GM12865 (cell line): ENCODE results near the gene RNF13.

Source experiments
- DNase-seq: peaks from one replicate; pipeline ENCODE4 v3.0.0; 2010; ENCODE audit warnings: low read depth
- H3K4me3 ChIP-seq: 2 replicates; pipeline ENCODE4 v1.5.1; 2011; ENCODE audit warnings: mild to moderate bottlenecking, low read depth, low read length, control low read depth
- TF ChIP-seq, protein P1 (sequence below): IDR thresholded peaks from 2 replicates; pipeline ENCODE4 v1.5.1; 2011; ENCODE audit warnings: low read length, control low read depth, low read depth, inconsistent platforms; ENCODE audit not compliant: insufficient read depth; ENCODE audit errors: missing control alignments

RNF13 gene

DNA sequence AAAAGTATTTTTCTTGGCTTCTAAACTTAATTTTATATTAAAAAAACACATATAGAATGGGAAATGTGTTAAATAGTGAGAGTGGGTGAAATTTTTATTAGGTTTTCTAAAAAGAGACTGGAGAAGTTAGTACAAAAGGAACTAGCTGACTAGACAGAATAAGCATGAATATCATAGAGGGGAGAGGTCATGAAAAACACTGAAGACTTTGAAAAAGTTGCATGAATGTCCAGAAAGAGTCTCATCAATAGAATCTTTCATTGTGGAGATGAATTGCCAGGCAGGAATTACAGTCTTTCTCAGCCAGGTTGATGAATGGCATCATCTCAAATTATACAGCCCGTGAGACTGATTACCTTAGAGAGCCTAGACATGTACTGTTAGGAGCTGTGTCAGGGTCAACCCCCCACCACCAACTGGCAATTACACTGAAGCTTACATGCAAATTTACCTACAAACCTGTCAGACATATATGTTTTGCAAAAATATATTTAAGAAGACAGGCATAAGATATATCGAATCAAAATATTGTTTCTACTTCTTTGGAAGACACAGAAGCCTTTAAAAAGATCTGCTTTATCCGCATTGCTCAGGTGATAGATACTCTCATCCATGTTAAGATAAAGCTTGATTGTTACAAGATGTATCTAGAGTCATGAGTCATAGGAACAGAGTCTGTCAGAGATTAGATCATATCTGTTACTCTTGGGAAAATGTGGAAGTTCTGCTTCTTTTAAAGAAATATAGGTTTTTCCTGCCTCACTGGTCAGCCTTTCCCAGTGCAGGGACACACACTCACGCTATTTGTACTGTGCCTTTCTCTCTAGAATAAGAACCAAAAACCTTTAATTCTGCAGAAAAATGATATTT lies 192.5 kb downstream of the RNF13 start:
- TF ChIP-seq, protein P1, sequence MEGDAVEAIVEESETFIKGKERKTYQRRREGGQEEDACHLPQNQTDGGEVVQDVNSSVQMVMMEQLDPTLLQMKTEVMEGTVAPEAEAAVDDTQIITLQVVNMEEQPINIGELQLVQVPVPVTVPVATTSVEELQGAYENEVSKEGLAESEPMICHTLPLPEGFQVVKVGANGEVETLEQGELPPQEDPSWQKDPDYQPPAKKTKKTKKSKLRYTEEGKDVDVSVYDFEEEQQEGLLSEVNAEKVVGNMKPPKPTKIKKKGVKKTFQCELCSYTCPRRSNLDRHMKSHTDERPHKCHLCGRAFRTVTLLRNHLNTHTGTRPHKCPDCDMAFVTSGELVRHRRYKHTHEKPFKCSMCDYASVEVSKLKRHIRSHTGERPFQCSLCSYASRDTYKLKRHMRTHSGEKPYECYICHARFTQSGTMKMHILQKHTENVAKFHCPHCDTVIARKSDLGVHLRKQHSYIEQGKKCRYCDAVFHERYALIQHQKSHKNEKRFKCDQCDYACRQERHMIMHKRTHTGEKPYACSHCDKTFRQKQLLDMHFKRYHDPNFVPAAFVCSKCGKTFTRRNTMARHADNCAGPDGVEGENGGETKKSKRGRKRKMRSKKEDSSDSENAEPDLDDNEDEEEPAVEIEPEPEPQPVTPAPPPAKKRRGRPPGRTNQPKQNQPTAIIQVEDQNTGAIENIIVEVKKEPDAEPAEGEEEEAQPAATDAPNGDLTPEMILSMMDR: no peak
- H3K4me3 ChIP-seq: no peak overlapping the region
- DNase-seq: no peak

DNA sequence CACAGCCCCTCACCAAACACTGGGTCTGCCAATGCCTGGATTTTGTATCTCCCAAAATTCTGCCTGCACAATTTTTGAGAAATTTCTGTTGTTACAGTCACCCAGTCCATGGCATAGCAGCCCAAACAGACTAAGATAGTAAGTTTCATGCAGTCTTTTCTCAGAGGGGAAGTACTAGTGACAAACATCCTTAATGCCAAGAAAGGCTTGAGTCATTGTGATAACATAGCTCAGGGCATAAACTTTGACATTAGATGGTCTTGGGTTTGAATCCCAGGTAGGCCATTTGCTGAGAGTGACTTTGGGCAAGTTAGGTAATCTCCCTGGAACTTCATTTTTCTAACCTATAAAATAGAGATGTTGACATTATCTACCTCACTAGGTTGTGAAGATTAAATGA lies 193.8 kb downstream of the RNF13 start:
- TF ChIP-seq, protein P1: no peak
- no peak overlapping the region for H3K4me3 ChIP-seq
- DNase-seq: no peak
